ENCODE results near the gene VRTN. TPM values are rescaled to one million over a fixed set of nuclear protein-coding genes. Genes with fewer than 3 reads are reported as not detected.

Gene VRTN
- total and polyA plus RNA-seq, 9 of the 15 experiments (the other 6 are each of a cell fraction or from before 2014, with no cell fraction given) = 0.05 to 0.09 (median 0.06) TPM; not detected in 6

DNA sequence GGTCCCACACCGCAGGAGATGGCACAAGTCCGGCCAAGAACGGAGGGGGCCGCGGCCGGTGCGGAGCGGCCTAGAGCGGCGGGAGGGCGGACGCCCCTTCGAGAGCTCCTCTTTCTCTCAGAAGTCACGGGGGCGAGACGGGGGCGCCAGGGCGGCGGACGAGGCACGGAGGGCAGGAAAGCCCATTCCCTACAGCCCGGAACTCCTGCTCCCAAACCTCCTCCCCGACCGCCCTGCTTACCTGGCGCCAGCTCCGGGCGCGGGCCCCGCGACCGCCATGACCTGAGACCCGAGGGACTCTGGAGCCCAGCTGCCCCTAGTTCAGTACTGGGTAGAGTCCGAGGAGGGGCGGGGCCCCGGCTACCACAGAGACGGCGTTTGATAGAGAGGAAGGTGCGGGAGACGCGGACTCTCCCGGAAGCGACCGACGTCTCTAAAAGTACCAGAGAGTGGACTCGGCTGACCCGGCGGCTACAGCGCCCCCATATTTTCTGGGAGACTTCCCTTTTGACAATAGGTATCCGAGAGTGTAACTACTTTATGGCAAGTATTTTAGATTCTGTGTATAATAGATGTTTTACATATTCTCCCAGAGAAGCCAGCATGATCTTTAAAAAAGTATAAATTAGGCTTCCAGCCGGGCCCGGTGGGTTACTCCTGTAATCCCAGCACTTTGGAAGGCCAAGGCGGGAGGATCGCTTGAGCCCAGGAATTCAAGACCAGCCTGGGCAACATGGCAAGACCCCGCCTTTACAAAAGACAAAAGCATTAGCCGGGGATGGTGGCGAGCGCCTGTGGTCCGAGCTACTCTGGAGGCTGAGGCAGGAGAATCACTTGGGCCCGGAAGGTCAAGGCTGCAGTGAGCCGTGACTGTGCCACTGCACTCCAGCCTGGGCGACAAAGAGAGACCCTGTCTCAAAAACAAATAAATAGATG, 45.4 kb upstream of the VRTN start, which contains the start of gene ABCD4 (continued):
- TF ChIP-seq, protein P1, sequence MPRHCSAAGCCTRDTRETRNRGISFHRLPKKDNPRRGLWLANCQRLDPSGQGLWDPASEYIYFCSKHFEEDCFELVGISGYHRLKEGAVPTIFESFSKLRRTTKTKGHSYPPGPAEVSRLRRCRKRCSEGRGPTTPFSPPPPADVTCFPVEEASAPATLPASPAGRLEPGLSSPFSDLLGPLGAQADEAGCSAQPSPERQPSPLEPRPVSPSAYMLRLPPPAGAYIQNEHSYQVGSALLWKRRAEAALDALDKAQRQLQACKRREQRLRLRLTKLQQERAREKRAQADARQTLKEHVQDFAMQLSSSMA (CRISPR knock-in tag; IDR thresholded peaks at IDR 0.05) = no peak
- TF ChIP-seq KLF6 (CRISPR knock-in tag; IDR thresholded peaks at IDR 0.05; ENCODE audit: borderline replicate concordance) (no peak), STAT5A (IDR thresholded peaks at IDR 0.05; ENCODE audit: borderline replicate concordance, low read length) (no peak), POLR3G (IDR thresholded peaks at IDR 0.05; ENCODE audit: extremely low read depth, insufficient read length, insufficient replicate concordance) (no peak), RBM17 (IDR thresholded peaks at IDR 0.05; ENCODE audit: borderline replicate concordance, low read depth, low read length) (no peak), POLR2AphosphoS5 (IDR thresholded peaks at IDR 0.05; ENCODE audit: control insufficient read depth, insufficient read depth, low read depth, low read length) (peak; percentile 67; the same call in 1 of the 2 replicates), STAT5B (CRISPR knock-in tag; IDR thresholded peaks at IDR 0.05) (no peak), MYC (IDR thresholded peaks at IDR 0.05; ENCODE audit: low read depth, low read length) (no peak), MYC (CRISPR knock-in tag; IDR thresholded peaks at IDR 0.05; ENCODE audit: borderline replicate concordance, low read depth) (no peak), PPARD (CRISPR knock-in tag; IDR thresholded peaks at IDR 0.05) (no peak), RERE (CRISPR knock-in tag; IDR thresholded peaks at IDR 0.05; ENCODE audit: borderline replicate concordance) (no peak), NR3C1 (CRISPR knock-in tag; IDR thresholded peaks at IDR 0.05) (no peak), KLF13 (tag; IDR thresholded peaks at IDR 0.05; ENCODE audit: borderline replicate concordance, low read depth) (no peak)
- TF ChIP-seq, protein P2, sequence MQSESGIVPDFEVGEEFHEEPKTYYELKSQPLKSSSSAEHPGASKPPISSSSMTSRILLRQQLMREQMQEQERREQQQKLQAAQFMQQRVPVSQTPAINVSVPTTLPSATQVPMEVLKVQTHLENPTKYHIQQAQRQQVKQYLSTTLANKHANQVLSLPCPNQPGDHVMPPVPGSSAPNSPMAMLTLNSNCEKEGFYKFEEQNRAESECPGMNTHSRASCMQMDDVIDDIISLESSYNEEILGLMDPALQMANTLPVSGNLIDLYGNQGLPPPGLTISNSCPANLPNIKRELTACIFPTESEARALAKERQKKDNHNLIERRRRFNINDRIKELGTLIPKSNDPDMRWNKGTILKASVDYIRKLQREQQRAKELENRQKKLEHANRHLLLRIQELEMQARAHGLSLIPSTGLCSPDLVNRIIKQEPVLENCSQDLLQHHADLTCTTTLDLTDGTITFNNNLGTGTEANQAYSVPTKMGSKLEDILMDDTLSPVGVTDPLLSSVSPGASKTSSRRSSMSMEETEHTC (IDR thresholded peaks at IDR 0.05) = no peak
- TF ChIP-seq, protein P3, sequence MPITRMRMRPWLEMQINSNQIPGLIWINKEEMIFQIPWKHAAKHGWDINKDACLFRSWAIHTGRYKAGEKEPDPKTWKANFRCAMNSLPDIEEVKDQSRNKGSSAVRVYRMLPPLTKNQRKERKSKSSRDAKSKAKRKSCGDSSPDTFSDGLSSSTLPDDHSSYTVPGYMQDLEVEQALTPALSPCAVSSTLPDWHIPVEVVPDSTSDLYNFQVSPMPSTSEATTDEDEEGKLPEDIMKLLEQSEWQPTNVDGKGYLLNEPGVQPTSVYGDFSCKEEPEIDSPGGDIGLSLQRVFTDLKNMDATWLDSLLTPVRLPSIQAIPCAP (CRISPR knock-in tag; IDR thresholded peaks at IDR 0.05; ENCODE audit: borderline replicate concordance) = no peak
